Measurements from ENCODE around the gene WWOX.

The WWOX gene

DNA sequence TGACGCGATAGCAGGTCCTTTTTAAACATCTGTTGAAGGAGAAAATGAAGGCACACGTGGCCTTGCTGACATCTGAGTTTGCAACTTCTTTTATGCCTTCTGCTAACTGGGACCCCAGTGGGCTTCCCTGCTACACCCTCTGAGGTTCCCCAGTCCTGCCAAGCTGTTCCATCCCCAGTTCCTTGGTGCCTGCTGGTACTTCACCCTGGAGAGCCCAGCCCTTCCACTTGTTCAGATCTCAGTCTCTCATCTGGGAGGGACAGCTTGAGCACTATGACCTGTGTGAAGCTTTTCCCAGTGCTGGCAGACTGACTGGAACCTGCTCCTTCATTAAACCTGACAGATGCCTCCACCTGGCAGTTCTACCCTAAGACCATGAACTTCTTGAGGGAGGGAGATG, 95.5 kb downstream of the WWOX start:
- no peaks in the 10 kb centered on the region for H3K36me3 ChIP-seq (ENCODE audit: control insufficient read depth, insufficient read depth, low read length)
- H3K4me1 ChIP-seq (ENCODE audit: control insufficient read depth, insufficient read depth, low read length, poor library complexity, severe bottlenecking): peaks cover 6% of the 10 kb centered on the region
- no peaks in the 10 kb centered on the region for H3K9me3 ChIP-seq (ENCODE audit: control insufficient read depth, low read length)
- 86 to 97% methylated on average over 3 of the region's 3 CpGs for WGBS, 2 experiments (ENCODE audit: insufficient coverage in 2 of 2)
- no peak overlapping the region for H3K27ac ChIP-seq (ENCODE audit: low read depth, low read length, severe bottlenecking)
- H3K4me3 ChIP-seq (ENCODE audit: extremely low read depth, insufficient read depth, low read length, poor library complexity, severe bottlenecking): no peak overlapping the region

DNA sequence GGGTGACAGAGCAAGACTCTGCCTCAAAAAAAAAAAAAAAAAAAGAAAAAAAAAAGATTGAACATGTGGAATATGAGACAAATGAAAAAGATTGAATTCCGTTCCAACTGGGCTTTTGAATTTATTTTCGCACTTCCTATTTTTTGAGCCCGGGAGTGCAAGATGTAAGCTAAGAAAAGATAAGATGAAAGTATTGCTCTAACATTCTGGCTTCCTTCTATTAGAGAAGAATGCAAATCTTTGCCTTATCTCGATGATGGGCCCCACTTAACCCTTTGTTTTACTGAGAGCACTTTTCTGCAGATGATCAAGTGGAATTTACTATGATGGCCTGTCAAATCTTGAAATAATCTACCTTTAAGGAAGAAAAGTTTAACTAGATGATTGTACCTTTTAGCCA, 96.3 kb downstream of the WWOX start:
- Histone ChIP-seq H3K36me3 (ENCODE audit: control insufficient read depth, insufficient read depth, low read length) (no peaks in the 10 kb centered on the region), H3K9me3 (ENCODE audit: control insufficient read depth, low read length) (no peaks in the 10 kb centered on the region), H3K4me3 (ENCODE audit: extremely low read depth, insufficient read depth, low read length, poor library complexity, severe bottlenecking) (no peak overlapping the region), H3K4me1 (ENCODE audit: control insufficient read depth, insufficient read depth, low read length, poor library complexity, severe bottlenecking) (peaks cover 14% of the 10 kb centered on the region), H3K27ac (ENCODE audit: low read depth, low read length, severe bottlenecking) (no peak overlapping the region)
- 51% methylated on average over 3 of the region's 4 CpGs; no CpG with 5 or more reads in 1 of the 2 experiments for WGBS, 2 experiments (ENCODE audit: insufficient coverage in 2 of 2)

DNA sequence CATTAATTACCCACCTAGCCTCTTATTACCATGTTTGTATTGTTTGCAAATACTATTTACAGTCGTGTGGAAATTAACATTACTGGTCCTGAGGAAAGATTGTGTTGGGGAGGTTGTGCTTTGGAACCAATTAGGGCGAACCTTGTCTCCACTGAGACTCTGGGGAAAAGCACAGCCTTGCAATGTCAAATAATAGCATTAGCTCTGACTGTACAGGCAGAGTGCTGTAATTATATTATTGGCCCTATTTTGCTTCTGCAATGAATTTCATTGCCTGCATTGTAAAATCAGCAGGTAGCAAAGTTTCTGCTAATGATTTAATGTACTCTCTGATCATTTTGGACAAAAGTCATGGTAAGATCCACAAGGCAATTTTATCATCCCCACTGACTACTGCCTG, 97.0 kb downstream of the WWOX start:
- H3K9me3 ChIP-seq (ENCODE audit: control insufficient read depth, low read length): no peaks in the 10 kb centered on the region
- H3K4me3 ChIP-seq (ENCODE audit: extremely low read depth, insufficient read depth, low read length, poor library complexity, severe bottlenecking): no peak overlapping the region
- H3K27ac ChIP-seq (ENCODE audit: low read depth, low read length, severe bottlenecking): no peak overlapping the region
- peaks cover 14% of the 10 kb centered on the region for H3K4me1 ChIP-seq (ENCODE audit: control insufficient read depth, insufficient read depth, low read length, poor library complexity, severe bottlenecking)
- H3K36me3 ChIP-seq (ENCODE audit: control insufficient read depth, insufficient read depth, low read length): no peaks in the 10 kb centered on the region
- 86 to 91% methylated on average over 1 of the region's 2 CpGs for WGBS, 2 experiments (ENCODE audit: insufficient coverage in 2 of 2)

DNA sequence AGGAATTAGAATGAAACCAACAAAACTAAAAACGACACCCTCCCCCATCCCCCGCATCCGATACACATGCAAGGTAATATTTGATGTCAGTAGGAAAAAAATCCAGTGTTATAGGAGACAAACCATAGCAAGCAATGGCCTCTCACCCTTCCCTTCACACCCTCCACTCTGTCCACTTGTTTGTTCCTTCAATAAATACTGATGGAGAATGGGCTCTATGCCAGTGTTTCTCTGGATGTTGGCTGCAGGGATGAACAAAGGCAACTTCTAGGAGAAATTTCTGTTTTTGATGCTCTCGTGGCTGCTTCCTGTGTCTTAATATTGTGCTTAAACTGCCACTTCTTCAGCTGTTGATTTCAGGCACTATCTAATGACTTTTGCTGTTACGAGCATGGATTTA, 98.8 kb downstream of the WWOX start:
- H3K27ac ChIP-seq (ENCODE audit: low read depth, low read length, severe bottlenecking): no peak overlapping the region
- H3K36me3 ChIP-seq (ENCODE audit: control insufficient read depth, insufficient read depth, low read length): no peaks in the 10 kb centered on the region
- H3K4me1 ChIP-seq (ENCODE audit: control insufficient read depth, insufficient read depth, low read length, poor library complexity, severe bottlenecking): peaks cover 14% of the 10 kb centered on the region
- no peak overlapping the region for H3K4me3 ChIP-seq (ENCODE audit: extremely low read depth, insufficient read depth, low read length, poor library complexity, severe bottlenecking)
- H3K9me3 ChIP-seq (ENCODE audit: control insufficient read depth, low read length): no peaks in the 10 kb centered on the region
- 83 to 90% methylated on average over 1 of the region's 5 CpGs for WGBS, 2 experiments (ENCODE audit: insufficient coverage in 2 of 2)

DNA sequence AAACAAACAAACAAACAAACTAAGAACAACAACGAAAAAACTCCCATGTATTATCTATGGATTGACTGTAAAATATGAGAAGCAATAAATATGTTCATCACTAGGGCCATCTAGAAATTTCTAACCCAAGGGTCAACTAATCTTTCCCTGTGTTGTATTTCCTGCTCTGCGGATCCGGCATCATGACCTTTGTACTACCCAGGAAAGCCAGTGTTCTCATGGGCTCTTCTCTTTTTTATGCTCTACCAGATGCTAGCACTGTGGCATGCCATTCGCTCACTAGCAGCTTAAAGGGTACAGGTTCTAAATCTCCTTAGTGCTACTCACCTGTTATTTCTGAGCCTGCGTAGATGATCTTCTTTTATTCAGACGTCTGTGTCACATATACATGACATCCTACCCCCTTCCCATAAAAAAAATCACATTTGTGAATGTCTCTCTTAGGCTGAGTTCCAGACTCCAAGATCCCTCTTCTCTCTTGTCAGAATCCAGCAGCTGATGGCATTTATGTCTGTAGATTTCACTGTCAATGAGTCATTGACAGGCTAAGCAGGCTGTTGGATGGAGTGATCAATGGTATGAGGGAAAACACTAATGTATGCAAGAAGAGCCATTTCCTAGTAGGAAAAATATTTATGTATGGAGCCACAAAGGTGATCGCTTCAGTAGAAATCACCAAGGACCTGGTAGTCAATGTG, 100.0 kb downstream of the WWOX start:
- Histone ChIP-seq H3K4me3 (ENCODE audit: extremely low read depth, insufficient read depth, low read length, poor library complexity, severe bottlenecking) (no peak overlapping the region), H3K27ac (ENCODE audit: low read depth, low read length, severe bottlenecking) (peak overlapping the region; percentile 87), H3K9me3 (ENCODE audit: control insufficient read depth, low read length) (no peaks in the 10 kb centered on the region), H3K4me1 (ENCODE audit: control insufficient read depth, insufficient read depth, low read length, poor library complexity, severe bottlenecking) (peaks cover 14% of the 10 kb centered on the region), H3K36me3 (ENCODE audit: control insufficient read depth, insufficient read depth, low read length) (no peaks in the 10 kb centered on the region)
- 88 to 93% methylated on average over 5 to 6 of the region's 7 CpGs for WGBS, 2 experiments (ENCODE audit: insufficient coverage in 2 of 2)

DNA sequence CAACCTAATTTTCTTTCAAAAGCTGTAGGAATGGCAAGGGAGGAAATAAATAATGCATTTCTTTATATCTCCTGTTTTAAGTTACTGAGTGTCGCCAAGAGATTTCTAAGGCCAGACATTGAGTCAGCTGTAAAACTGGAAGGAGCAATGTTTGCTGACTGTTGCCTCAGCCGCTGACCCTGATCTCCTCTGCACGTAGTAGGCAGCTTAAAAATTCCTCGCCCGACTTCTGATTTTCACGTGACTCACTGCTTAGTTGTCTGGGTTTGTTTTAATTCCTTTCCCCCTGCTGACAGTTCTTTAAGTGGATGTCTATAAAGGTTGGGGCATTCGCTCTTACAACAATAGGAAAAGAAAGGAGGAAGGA, 100.6 kb downstream of the WWOX start:
- H3K27ac ChIP-seq (ENCODE audit: low read depth, low read length, severe bottlenecking): peak overlapping the region; percentile 87
- H3K9me3 ChIP-seq (ENCODE audit: control insufficient read depth, low read length): no peaks in the 10 kb centered on the region
- H3K4me3 ChIP-seq (ENCODE audit: extremely low read depth, insufficient read depth, low read length, poor library complexity, severe bottlenecking): no peak overlapping the region
- H3K4me1 ChIP-seq (ENCODE audit: control insufficient read depth, insufficient read depth, low read length, poor library complexity, severe bottlenecking): peaks cover 14% of the 10 kb centered on the region
- no peaks in the 10 kb centered on the region for H3K36me3 ChIP-seq (ENCODE audit: control insufficient read depth, insufficient read depth, low read length)
- 85 to 89% methylated on average over 3 to 6 of the region's 7 CpGs for WGBS, 2 experiments (ENCODE audit: insufficient coverage in 2 of 2)

DNA sequence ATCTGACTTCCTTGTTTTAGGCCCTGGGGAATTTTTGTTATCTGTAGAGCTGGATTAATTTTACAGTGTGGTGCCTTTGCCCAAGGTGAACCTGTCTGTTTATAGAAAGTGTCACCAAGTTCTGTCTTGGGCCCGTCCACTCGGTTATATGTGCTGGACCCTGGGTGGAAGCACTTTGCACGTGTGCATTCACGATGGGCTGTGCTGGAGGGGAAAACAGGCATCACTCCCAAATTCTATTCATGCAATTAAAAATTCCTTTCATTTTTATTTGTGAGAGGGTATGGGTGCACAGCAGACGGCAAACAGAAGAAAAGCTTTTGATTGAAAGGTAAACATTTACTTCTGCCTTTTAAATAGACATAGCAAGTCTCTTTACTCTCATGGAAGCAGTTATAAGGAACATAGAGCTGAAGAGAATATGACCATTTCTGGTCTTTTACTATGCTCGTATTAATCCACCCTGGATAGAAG, 101.2 kb downstream of the WWOX start:
- H3K9me3 ChIP-seq (ENCODE audit: control insufficient read depth, low read length): no peaks in the 10 kb centered on the region
- no peaks in the 10 kb centered on the region for H3K36me3 ChIP-seq (ENCODE audit: control insufficient read depth, insufficient read depth, low read length)

DNA sequence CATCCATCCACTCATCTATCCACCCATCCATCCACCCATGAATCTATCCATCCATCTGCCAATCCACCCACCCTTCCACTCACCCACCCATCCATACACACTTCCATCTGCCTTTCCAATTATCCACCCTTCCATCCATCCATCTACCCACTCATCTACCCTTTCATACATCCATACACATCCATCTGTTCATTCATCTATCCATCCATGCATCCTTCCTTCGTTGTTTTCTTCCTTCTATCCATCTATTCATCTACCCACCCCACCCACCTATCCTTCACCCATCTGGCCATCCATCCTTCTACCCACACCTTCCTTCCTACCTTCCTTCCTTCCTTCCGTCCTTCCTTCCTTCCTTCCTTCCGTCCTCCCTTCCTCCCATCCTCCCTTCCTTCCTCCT, 106.1 kb downstream of the WWOX start:
- Histone ChIP-seq H3K36me3 (ENCODE audit: control insufficient read depth, insufficient read depth, low read length) (no peaks in the 10 kb centered on the region), H3K9me3 (ENCODE audit: control insufficient read depth, low read length) (no peaks in the 10 kb centered on the region), H3K4me3 (ENCODE audit: extremely low read depth, insufficient read depth, low read length, poor library complexity, severe bottlenecking) (no peak overlapping the region), H3K27ac (ENCODE audit: low read depth, low read length, severe bottlenecking) (no peak overlapping the region), H3K4me1 (ENCODE audit: control insufficient read depth, insufficient read depth, low read length, poor library complexity, severe bottlenecking) (peaks cover 2% of the 10 kb centered on the region)
- WGBS, 2 experiments (ENCODE audit: insufficient coverage in 2 of 2): 85 to 90% methylated on average over 3 of the region's 3 CpGs

More for the DNA sequence above, 101.2 kb downstream of the WWOX start:
- H3K4me1 ChIP-seq (ENCODE audit: control insufficient read depth, insufficient read depth, low read length, poor library complexity, severe bottlenecking): peaks cover 14% of the 10 kb centered on the region
- H3K4me3 ChIP-seq (ENCODE audit: extremely low read depth, insufficient read depth, low read length, poor library complexity, severe bottlenecking): no peak overlapping the region
- 79% methylated on average over 2 of the region's 6 CpGs; no CpG with 5 or more reads in 1 of the 2 experiments for WGBS, 2 experiments (ENCODE audit: insufficient coverage in 2 of 2)
- H3K27ac ChIP-seq (ENCODE audit: low read depth, low read length, severe bottlenecking): no peak overlapping the region

DNA sequence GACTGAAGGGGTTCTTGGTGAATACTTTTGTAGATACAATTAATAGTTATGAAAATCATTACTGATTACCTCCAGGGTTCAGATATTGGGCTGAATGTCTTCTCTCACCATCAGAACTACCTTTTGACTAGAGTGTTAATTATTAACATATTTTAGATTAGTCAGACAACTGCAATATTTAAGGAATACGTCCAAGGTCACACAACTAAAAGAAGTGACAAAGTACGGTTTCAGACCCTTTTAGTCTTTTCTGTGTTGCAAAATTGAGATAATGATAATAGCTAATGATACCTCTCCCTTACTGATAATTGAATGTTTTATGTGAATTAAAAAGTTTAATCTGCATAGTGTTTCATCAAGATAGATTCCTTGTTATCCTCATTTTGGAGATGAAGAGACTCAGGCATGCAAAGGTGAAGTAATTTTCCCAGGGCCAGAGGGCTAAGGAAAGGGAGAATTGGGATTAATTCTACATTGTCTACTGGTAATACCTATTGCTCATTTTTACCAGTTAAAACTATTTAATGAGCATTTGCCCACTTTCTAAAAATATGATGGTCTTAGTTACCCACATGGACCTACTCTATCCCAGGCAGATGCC, 107.3 kb downstream of the WWOX start:
- H3K27ac ChIP-seq (ENCODE audit: low read depth, low read length, severe bottlenecking): no peak overlapping the region
- no peaks in the 10 kb centered on the region for H3K36me3 ChIP-seq (ENCODE audit: control insufficient read depth, insufficient read depth, low read length)
- H3K4me1 ChIP-seq (ENCODE audit: control insufficient read depth, insufficient read depth, low read length, poor library complexity, severe bottlenecking): no peaks in the 10 kb centered on the region
- no peak overlapping the region for H3K4me3 ChIP-seq (ENCODE audit: extremely low read depth, insufficient read depth, low read length, poor library complexity, severe bottlenecking)
- no CpG with 5 or more reads among the region's 2 CpGs for WGBS, 2 experiments (ENCODE audit: insufficient coverage in 2 of 2)
- no peaks in the 10 kb centered on the region for H3K9me3 ChIP-seq (ENCODE audit: control insufficient read depth, low read length)

DNA sequence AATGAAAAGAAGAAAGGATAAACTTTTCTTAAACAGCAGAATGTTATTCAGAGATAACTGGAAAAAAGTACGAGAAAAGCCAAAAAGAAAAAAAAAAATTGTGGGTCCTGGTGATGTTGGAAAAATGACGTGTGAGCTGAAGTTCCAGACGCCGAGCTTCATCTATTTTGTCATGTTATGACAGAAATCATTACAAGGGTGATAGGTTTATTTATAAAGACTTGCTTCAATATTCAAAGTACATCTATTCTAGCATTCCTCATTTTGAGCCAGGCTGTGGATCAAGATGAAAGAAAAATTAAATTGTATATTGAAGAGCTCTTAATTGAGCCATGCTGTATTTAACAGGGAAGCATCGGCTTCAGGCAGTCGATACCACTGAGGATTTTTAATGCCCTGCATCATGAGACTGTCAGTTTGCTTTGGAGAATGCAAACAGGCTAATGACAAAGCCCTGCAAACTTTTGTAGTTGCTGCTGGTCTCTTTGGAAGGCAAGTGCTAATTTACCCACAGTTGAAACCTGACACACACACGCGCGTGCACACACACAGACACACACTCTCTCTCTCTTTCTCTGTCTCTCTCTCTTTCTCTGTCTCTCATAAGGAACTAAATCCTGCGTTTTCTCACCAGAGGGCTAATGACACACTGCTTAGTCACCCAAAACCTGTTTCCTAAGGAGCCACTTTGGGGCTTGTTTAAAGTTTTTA, 110.7 kb downstream of the WWOX start:
- Histone ChIP-seq H3K4me1 (ENCODE audit: control insufficient read depth, insufficient read depth, low read length, poor library complexity, severe bottlenecking) (no peaks in the 10 kb centered on the region), H3K4me3 (ENCODE audit: extremely low read depth, insufficient read depth, low read length, poor library complexity, severe bottlenecking) (no peak overlapping the region), H3K9me3 (ENCODE audit: control insufficient read depth, low read length) (no peaks in the 10 kb centered on the region), H3K27ac (ENCODE audit: low read depth, low read length, severe bottlenecking) (no peak overlapping the region), H3K36me3 (ENCODE audit: control insufficient read depth, insufficient read depth, low read length) (no peaks in the 10 kb centered on the region)
- 90 to 93% methylated on average over 6 to 7 of the region's 10 CpGs for WGBS, 2 experiments (ENCODE audit: insufficient coverage in 2 of 2)
